ENCODE data around the gene DCP1B. TPM values are rescaled to one million over a fixed set of nuclear protein-coding genes. Genes with fewer than 3 reads are reported as not detected.
A peak's percentile ranks its signal among the peaks of the same experiment; 100 is the strongest.
"Not testable (repeated sequence)": the region's sequence is repeated elsewhere in the genome, so short reads cannot be mapped to it uniquely, and the experiment has no call there.

The DCP1B gene
- total RNA-seq, 3 donors from 2014 or later, result 12.2 to 20.8 (median 18.0) TPM

DNA sequence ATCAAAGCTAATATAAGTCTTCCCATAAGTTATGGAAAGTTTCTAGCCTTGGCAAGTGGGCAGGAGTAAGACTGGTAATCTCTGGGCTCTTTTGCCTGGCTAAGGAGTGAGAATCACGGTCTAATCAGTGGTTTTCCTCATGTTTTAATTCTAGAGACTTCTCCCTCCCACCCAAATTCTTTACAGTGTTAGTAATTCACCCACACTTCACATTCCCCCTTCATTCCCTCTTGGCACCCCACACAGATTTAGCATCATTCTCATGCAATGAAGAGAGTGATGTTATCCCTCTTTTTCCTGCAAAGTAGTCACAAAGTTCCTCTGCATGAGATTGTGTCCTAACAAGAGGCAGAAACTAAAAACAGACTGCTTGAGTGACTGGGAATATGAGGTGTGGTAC, 57.2 kb downstream of the DCP1B start:
- Histone ChIP-seq H3K4me1 (no peaks in the 10 kb centered on the region), H3K36me3 (no peaks in the 10 kb centered on the region), H3K4me3 (no peak overlapping the region), H3K27me3 (no peaks in the 10 kb centered on the region), H3K9me3 (no peaks in the 10 kb centered on the region), H3K27ac (peak overlapping the region in 1 of 2 donors; percentile 87)
- no peak for DNase-seq (ENCODE audit: low spot score in 2 of 2)
- intact Hi-C loops (cut with DNase I; ENCODE audit: low total_unique reads), result no loop called here
- TF ChIP-seq POLR2AphosphoS5 (IDR thresholded peaks at IDR 0.05) (no peak), CTCF (IDR thresholded peaks at IDR 0.05) (no peak), POLR2A (IDR thresholded peaks at IDR 0.05) (no peak)

GRCh38 chr12:1946296-1946695, 58.0 kb downstream of the DCP1B start:
- Histone ChIP-seq H3K9me3 (no peaks in the 10 kb centered on the region), H3K27ac (no peak overlapping the region), H3K36me3 (no peaks in the 10 kb centered on the region), H3K4me3 (no peak overlapping the region), H3K27me3 (no peaks in the 10 kb centered on the region), H3K4me1 (no peaks in the 10 kb centered on the region)
- no peak for DNase-seq (ENCODE audit: low spot score in 2 of 2)
- intact Hi-C loops (cut with DNase I; ENCODE audit: low total_unique reads), result no loop called here
- TF ChIP-seq POLR2AphosphoS5 (IDR thresholded peaks at IDR 0.05), result no peak
- TF ChIP-seq CTCF (IDR thresholded peaks at IDR 0.05), result no peak
- no peak for TF ChIP-seq POLR2A (IDR thresholded peaks at IDR 0.05)

DNA sequence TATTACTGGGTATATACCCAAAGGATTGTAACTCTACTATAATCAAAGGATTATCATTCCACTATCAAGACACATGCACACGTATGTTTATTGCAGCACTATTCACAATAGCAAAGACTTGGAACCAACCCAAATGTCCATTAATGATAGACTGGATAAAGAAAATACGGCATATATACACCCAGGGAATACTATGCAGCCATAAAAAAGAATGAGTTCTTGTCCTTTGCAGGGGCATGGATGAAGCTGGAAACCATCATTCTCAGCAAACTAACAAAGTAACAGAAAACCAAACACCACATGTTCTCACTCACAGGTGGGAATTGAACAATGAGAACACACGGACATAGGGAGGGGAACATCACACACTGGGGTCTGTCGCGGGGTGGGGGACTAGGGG, 58.8 kb downstream of the DCP1B start:
- H3K9me3 ChIP-seq; H3K4me1 ChIP-seq; H3K27me3 ChIP-seq; H3K36me3 ChIP-seq; H3K4me3 ChIP-seq; intact Hi-C loops (cut with DNase I; ENCODE audit: low total_unique reads); DNase-seq (ENCODE audit: low spot score in 2 of 2); H3K27ac ChIP-seq: not testable (repeated sequence)

GRCh38 chr12:1939801-1940607, 64.3 kb downstream of the DCP1B start:
- Histone ChIP-seq H3K36me3 (no peaks in the 10 kb centered on the region), H3K27ac (peak overlapping the region in 1 of 2 donors; percentile 6), H3K9me3 (no peaks in the 10 kb centered on the region), H3K4me1 (no peaks in the 10 kb centered on the region), H3K4me3 (no peak overlapping the region), H3K27me3 (no peaks in the 10 kb centered on the region)
- intact Hi-C loops (cut with DNase I; ENCODE audit: low total_unique reads), result loop anchor here (5.0 to 10.0 kb wide), 2 partner anchors 143 to 295 kb away; no protein-coding TSS in a partner anchor
- DNase-seq (ENCODE audit: low spot score in 2 of 2), result peak; percentile 78 to 89
- TF ChIP-seq CTCF (IDR thresholded peaks at IDR 0.05) (peak; percentile 95 to 98 (median 97)), POLR2A (IDR thresholded peaks at IDR 0.05) (no peak), POLR2AphosphoS5 (IDR thresholded peaks at IDR 0.05) (peak in 1 of 3 donors; percentile 45)

DNA sequence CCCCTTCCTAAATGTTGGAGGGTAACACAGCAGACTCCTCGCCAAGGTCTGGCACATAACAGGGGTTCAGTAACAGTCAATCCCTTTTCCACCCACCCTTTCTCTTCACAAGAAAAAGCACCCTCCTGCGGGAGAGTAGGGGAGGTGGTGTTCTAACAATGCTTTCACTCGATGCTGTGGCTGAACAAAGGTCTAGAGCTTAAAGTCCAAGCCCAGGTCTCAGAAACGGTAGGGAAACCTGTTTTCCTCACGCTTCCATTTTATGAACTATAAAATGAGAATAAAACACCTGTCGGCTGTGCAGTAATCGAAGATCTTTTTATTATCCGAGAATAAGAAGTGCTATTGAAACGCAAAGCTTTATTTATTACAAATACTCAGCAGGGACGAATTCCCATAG, 64.9 kb downstream of the DCP1B start:
- H3K27me3 ChIP-seq, result no peaks in the 10 kb centered on the region
- no peaks in the 10 kb centered on the region for H3K9me3 ChIP-seq
- TF ChIP-seq POLR2A (IDR thresholded peaks at IDR 0.05) (no peak), POLR2AphosphoS5 (IDR thresholded peaks at IDR 0.05) (no peak), CTCF (IDR thresholded peaks at IDR 0.05) (no peak)
- intact Hi-C loops (cut with DNase I; ENCODE audit: low total_unique reads), result loop anchor here (5.0 to 10.0 kb wide), 2 partner anchors 142 to 295 kb away; no protein-coding TSS in a partner anchor
- H3K27ac ChIP-seq, result peak overlapping the region in 1 of 2 donors; percentile 6
- no peak overlapping the region for H3K4me3 ChIP-seq
- no peaks in the 10 kb centered on the region for H3K4me1 ChIP-seq
- DNase-seq (ENCODE audit: low spot score in 2 of 2), result no peak
- no peaks in the 10 kb centered on the region for H3K36me3 ChIP-seq

All from breast epithelium (tissue), 4 donors.